ENCODE data around the gene NR4A1. TPM values are rescaled to one million over a fixed set of nuclear protein-coding genes. Genes with fewer than 3 reads are reported as not detected.

NR4A1 gene
- total RNA-seq, 1 donor from 2014 or later, result 60.3 TPM

DNA sequence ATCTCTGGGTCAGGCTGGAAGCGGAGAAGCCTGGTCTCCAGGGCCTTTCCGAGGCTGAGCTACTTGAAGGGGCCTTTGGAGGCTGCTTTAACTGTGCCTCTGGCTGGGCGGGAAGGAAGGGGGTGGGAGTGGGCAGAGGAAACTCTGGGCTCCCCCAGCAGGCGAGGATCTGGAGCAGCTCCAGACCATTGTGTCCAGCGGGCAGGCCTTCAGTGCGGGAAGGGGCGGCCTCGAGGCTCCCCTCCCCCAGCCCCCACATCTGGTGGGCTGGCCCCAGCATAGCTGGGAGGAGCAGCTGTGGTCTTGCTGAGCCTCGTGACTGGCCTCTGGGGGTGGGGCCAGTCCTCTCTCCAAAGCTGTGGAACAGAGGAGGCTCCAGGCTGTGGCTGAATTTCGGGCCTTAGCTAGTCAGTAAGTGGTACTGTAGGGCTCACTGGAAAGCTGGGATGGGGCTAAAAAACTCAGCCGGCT is 41.1 kb upstream of the NR4A1 start:
- intact Hi-C loops (cut with micrococcal nuclease), result no loop called here
- Mint-ChIP-seq H3K27me3 (ENCODE audit: insufficient read depth) (peaks cover 22% of the 10 kb centered on the region), H3K36me3 (ENCODE audit: low read depth) (peaks cover 2% of the 10 kb centered on the region), H3K4me1 (ENCODE audit: low read depth) (peaks cover 13% of the 10 kb centered on the region), H3K4me3 (no peak overlapping the region), H3K9me3 (no peaks in the 10 kb centered on the region), H3K27ac (no peak overlapping the region)
- no peak for DNase-seq (ENCODE audit: low spot score)

- DNase-seq (ENCODE audit: low spot score), result no peak
- H3K27ac Mint-ChIP-seq, result no peak overlapping the region
- intact Hi-C loops (cut with micrococcal nuclease), result no loop called here
- H3K36me3 Mint-ChIP-seq (ENCODE audit: low read depth), result peaks cover 2% of the 10 kb centered on the region
- H3K9me3 Mint-ChIP-seq, result no peaks in the 10 kb centered on the region
- H3K4me3 Mint-ChIP-seq, result no peak overlapping the region
- peaks cover 6% of the 10 kb centered on the region for H3K4me1 Mint-ChIP-seq (ENCODE audit: low read depth)
- peaks cover 15% of the 10 kb centered on the region for H3K27me3 Mint-ChIP-seq (ENCODE audit: insufficient read depth)
Observed at GRCh38 chr12:52010692-52011601, 40.3 kb upstream of the NR4A1 start.

DNA sequence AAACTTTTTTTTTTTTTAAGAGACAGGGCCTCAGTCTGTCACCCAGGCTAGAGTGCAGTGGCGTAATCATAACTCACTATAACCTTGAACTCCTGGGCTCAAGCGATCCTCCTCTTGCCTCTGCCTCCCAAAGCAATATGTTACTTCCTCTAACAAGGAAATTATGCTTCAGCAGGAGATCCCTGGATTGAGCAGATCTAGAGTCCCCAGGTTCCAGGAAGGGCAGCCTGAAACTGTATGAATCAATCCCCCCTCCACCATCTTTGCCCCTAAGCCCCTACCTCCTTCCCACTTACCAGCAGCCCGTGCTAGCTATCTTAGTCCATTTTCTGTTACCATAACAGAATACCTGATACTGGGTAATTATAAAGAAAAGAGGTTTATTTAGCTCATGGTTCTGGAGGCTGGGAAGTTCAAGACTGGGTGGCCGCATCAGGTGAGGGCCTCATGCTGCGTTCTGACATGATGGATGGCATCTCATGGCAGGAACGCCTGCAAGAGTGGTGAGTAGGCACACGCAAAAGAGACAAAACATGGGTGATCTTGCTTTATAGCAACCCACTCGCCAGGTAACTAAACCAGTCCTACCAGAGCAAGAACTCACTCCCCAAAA is 39.5 kb upstream of the NR4A1 start:
- no peak overlapping the region for H3K4me3 Mint-ChIP-seq
- intact Hi-C loops (cut with micrococcal nuclease), result no loop called here
- H3K4me1 Mint-ChIP-seq (ENCODE audit: low read depth), result no peaks in the 10 kb centered on the region
- DNase-seq (ENCODE audit: low spot score), result no peak
- H3K27ac Mint-ChIP-seq, result no peak overlapping the region
- H3K36me3 Mint-ChIP-seq (ENCODE audit: low read depth), result peaks cover 2% of the 10 kb centered on the region
- H3K9me3 Mint-ChIP-seq, result no peaks in the 10 kb centered on the region
- H3K27me3 Mint-ChIP-seq (ENCODE audit: insufficient read depth), result peaks cover 11% of the 10 kb centered on the region

DNA sequence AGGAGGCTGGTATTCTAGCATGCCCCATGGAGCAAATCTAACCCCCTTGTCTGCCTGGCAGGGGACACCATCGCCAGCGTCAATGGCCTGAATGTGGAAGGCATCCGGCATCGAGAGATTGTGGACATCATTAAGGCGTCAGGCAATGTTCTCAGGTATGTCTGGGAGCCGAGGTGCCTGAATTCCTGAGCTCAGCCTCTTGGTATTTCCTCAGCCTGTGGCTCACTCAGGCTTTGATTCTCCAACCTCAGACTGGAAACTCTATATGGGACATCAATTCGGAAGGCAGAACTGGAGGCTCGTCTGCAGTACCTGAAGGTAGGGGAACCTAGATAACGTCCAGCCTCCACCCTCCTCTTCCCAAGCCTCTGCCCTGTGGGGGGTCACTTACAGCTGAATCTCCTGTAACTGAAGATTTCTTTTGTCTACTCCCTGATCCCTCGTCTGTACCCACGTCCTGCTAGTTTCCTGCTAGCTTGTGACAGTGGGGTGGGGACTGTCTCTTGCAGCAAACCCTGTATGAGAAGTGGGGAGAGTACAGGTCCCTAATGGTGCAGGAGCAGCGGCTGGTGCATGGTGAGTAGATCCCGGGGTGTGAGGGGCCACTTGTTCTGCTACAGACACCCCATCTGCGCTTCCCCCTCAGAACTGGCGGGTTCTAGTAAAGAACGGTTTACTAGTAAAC is 37.5 kb upstream of the NR4A1 start:
- no peak for DNase-seq (ENCODE audit: low spot score)
- Mint-ChIP-seq H3K4me3 (no peak overlapping the region), H3K27ac (no peak overlapping the region), H3K36me3 (ENCODE audit: low read depth) (peaks cover 1% of the 10 kb centered on the region), H3K27me3 (ENCODE audit: insufficient read depth) (peaks cover 4% of the 10 kb centered on the region), H3K9me3 (no peaks in the 10 kb centered on the region), H3K4me1 (ENCODE audit: low read depth) (no peaks in the 10 kb centered on the region)
- intact Hi-C loops (cut with micrococcal nuclease), result no loop called here

DNA sequence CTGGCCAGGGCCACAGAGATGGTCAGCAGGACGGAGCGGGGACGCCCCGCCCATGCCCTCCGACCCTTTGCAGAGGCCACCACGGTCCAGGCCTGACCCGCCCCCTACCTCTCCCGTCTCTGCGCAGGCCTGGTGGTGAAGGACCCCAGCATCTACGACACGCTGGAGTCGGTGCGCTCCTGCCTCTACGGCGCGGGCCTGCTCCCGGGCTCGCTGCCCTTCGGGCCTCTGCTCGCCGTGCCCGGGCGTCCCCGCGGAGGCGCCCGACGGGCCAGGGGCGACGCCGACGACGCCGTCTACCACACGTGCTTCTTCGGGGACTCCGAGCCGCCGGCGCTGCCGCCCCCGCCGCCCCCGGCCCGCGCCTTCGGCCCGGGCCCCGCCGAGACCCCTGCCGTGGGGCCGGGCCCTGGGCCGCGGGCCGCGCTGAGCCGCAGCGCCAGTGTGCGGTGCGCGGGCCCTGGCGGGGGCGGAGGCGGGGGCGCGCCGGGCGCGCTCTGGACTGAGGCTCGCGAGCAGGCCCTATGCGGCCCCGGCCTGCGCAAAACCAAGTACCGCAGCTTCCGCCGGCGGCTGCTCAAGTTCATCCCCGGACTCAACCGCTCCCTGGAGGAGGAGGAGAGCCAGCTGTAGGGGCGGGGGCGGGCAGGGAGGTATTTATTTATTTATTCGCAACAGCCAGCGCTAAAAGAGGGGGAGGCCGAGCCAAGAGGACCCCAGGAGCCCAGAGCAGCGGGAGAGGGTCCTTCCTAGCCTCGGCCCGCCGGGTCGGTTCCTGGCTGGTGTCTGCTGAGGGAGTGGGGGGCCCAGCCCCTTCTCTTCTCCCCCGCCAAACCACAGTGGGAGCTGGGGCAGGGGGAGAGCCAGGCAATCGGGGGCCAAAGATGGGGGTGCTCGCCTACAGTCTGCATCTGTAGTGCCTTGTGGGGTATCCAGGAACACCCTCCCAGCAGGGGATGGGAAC is 36.4 kb upstream of the NR4A1 start:
- no peak for DNase-seq (ENCODE audit: low spot score)
- Mint-ChIP-seq H3K4me1 (ENCODE audit: low read depth) (peaks cover under 1% of the 10 kb centered on the region), H3K27me3 (ENCODE audit: insufficient read depth) (peaks cover 4% of the 10 kb centered on the region), H3K4me3 (no peak overlapping the region), H3K36me3 (ENCODE audit: low read depth) (peaks cover 1% of the 10 kb centered on the region), H3K9me3 (no peaks in the 10 kb centered on the region), H3K27ac (no peak overlapping the region)
- intact Hi-C loops (cut with micrococcal nuclease), result no loop called here

DNA sequence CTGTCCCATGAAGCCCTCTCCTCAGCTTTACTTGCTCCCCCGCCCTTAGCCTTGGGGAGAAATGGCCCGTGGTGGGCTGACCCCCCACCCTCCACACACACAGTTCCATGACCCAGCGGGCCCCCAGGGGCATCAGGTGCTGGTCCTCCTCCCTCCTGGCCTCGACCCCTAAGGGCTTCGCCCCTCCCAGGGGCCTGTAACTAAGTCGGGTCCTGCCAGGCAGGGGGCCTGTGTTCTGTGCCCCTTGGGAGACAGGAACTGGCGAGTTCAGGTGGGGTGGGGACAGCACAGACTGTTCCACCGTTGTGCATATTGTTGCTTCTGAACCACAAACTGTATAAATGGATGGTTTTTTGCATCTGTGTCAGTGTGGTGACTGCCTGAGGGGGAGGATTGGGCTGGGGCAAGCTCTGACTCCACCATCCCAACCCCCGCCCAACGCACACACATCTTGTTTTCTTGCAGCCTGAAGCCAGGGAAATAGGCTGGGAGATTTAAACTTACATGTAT is 35.7 kb upstream of the NR4A1 start:
- no peak for DNase-seq (ENCODE audit: low spot score)
- H3K27ac Mint-ChIP-seq, result no peak overlapping the region
- no peak overlapping the region for H3K4me3 Mint-ChIP-seq
- H3K4me1 Mint-ChIP-seq (ENCODE audit: low read depth), result peaks cover 8% of the 10 kb centered on the region
- no peaks in the 10 kb centered on the region for H3K9me3 Mint-ChIP-seq
- intact Hi-C loops (cut with micrococcal nuclease), result no loop called here
- H3K27me3 Mint-ChIP-seq (ENCODE audit: insufficient read depth), result peaks cover 11% of the 10 kb centered on the region
- H3K36me3 Mint-ChIP-seq (ENCODE audit: low read depth), result peaks cover 1% of the 10 kb centered on the region

- Mint-ChIP-seq H3K27me3 (ENCODE audit: insufficient read depth) (peaks cover 14% of the 10 kb centered on the region), H3K4me3 (no peak overlapping the region), H3K27ac (no peak overlapping the region), H3K9me3 (no peaks in the 10 kb centered on the region), H3K4me1 (ENCODE audit: low read depth) (peaks cover 20% of the 10 kb centered on the region), H3K36me3 (ENCODE audit: low read depth) (peaks cover 1% of the 10 kb centered on the region)
- intact Hi-C loops (cut with micrococcal nuclease), result no loop called here
- DNase-seq (ENCODE audit: low spot score), result no peak
Observed at GRCh38 chr12:52018433-52019112, 32.7 kb upstream of the NR4A1 start.

- Mint-ChIP-seq H3K4me1 (ENCODE audit: low read depth) (peaks cover 25% of the 10 kb centered on the region), H3K9me3 (no peaks in the 10 kb centered on the region), H3K27me3 (ENCODE audit: insufficient read depth) (peaks cover 14% of the 10 kb centered on the region), H3K4me3 (no peak overlapping the region), H3K36me3 (ENCODE audit: low read depth) (peaks cover 1% of the 10 kb centered on the region), H3K27ac (no peak overlapping the region)
- intact Hi-C loops (cut with micrococcal nuclease), result no loop called here
- DNase-seq (ENCODE audit: low spot score), result no peak
Observed at GRCh38 chr12:52019113-52019770, 32.0 kb upstream of the NR4A1 start.

GRCh38 chr12:52020539-52021336 is 30.5 kb upstream of the NR4A1 start:
- Mint-ChIP-seq H3K27me3 (ENCODE audit: insufficient read depth) (peaks cover 15% of the 10 kb centered on the region), H3K36me3 (ENCODE audit: low read depth) (peaks cover 1% of the 10 kb centered on the region), H3K9me3 (no peaks in the 10 kb centered on the region), H3K4me3 (no peak overlapping the region), H3K27ac (no peak overlapping the region), H3K4me1 (ENCODE audit: low read depth) (peaks cover 38% of the 10 kb centered on the region)
- intact Hi-C loops (cut with micrococcal nuclease), result loop anchor here (5.0 kb wide), 1 partner anchor 193 kb away; no protein-coding TSS in a partner anchor
- peak; percentile 38 for DNase-seq (ENCODE audit: low spot score)

- Mint-ChIP-seq H3K4me1 (ENCODE audit: low read depth) (peaks cover 45% of the 10 kb centered on the region), H3K9me3 (no peaks in the 10 kb centered on the region), H3K36me3 (ENCODE audit: low read depth) (no peaks in the 10 kb centered on the region), H3K27ac (peak overlapping the region; percentile 73), H3K27me3 (ENCODE audit: insufficient read depth) (peaks cover 14% of the 10 kb centered on the region), H3K4me3 (peak overlapping the region; percentile 72)
- intact Hi-C loops (cut with micrococcal nuclease), result loop anchor here (1.0 to 5.0 kb wide), 5 partner anchors 16 to 196 kb away; no protein-coding TSS in a partner anchor
- peak; percentile 18 for DNase-seq (ENCODE audit: low spot score)
Observed at GRCh38 chr12:52022841-52023181, 28.4 kb upstream of the NR4A1 start.

Measured in activated T-helper 1 cell treated with anti-CD3 and anti-CD28 coated beads, Interleukin-12 subunit alpha, Interleukin-12 subunit beta, Interleukin-2, Interleukin-4 antibody, amounts not matched to agents 30 ng/mL and 10 ng/mL and 1 ng/mL, durations not matched to agents 14 hours and 24 hours and 36 hours (primary cell).